ENCODE measurements around the gene DGKB.
"Not testable (repeated sequence)": the region's sequence is repeated elsewhere in the genome, so short reads cannot be mapped to it uniquely, and the experiment has no call there.

Gene DGKB

DNA sequence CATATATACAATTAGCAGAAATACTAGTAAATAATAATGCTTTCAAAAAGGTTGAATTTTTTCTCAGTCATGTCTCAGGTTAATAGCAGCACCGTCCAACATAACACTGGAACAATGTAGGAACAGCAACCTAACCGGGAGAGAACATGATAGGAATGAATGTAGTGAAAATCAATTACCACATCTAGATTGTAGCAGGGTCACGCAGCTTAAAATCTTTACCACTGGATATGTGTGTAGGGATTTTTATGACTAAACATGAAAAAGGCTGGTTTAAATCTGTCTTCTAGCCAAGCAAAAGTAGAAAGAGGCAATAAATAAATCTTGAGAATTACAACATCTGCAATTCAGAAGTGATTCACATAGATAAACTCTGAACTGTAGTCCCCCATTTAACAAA, 326.0 kb downstream of the DGKB start:
- DNase-seq = no peak

GRCh38 chr7:14570750-14571607, 331.6 kb downstream of the DGKB start:
- no peak for DNase-seq

- no peak for DNase-seq
Measured at GRCh38 chr7:14552060-14552459, 350.5 kb downstream of the DGKB start.

DNA sequence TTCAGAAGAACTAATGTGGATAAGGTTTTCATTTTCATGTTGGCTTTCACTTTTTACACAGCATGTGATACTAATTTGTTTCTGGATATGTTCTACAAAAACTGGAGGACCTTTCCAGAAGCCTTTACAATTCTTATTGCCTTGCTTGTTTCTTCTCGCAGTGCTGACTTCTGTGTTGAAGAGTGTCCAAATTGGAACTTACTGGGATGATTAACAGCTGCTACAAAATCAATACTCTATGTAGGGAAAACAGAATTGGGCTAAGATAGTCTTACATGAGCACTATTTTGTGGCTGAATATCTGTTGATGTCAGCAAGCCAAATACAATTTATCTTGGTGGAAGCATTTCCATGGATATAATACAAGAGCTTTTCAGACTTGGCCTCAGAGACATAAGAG, 351.2 kb downstream of the DGKB start:
- no peak for DNase-seq

GRCh38 chr7:14542624-14543023, 359.9 kb downstream of the DGKB start:
- DNase-seq = no peak

DNA sequence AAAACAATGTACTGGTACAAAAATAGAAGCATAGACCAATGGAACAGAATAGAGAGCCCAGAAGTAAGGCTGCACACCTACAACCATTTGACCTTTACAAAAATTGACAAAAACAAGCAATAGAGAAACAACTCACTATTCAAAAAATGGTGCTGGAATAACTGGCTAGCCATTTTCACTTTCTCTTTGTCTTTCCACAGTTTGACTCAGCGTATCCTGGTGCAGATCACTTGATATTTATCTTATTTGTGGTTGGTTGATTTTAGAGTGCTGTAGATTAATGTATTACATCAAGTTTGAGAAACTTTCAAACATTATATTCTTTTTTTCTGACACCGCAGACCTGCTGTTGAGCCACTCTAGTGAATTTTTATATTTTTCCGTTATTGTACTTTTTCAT, 381.4 kb downstream of the DGKB start:
- DNase-seq = no peak

DNA sequence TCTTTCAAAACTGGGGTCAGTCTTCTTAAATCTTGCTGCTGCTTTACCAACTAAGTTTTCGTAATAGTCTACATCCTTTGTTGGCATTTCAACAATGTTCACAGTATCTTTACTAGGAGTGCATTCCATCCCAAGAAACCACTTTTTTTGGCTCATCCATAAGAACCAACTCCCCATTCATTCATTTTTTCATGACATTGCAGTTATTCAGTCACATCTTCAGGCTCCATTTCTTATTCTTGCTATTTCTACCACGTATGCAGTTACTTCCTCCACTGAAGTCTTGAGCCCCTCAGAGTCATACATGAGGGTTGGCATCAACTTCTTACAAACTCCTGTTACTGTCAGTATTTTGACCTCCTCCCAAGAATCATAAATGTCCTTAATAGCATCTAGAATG, 392.3 kb downstream of the DGKB start:
- no peak for DNase-seq

- peak in 2 of 14 donors; percentile 3 to 79 for DNase-seq
Measured at GRCh38 chr7:14507617-14508016, 394.9 kb downstream of the DGKB start.

- DNase-seq = no peak
Measured at GRCh38 chr7:14505906-14506305, 396.6 kb downstream of the DGKB start.

DNA sequence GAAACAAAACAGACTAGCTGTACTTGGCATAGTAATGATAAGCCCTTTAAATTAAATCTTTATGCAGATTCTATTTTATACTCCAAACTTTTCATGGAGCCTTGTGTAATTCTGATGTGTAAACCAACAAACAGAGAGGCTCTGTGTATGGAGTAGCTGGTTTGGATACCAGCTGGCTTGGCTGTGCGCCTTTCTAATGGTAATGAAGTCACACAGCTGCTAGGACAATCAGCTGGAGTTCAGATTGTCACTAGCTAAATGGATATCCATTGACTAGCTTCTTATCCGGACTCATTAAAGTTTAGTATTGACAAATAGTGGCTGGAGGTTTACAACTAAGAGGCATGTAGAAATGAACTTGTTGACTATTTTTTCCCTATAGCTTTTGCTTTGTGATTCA, 398.4 kb downstream of the DGKB start:
- peak in 7 of 14 donors; percentile 1 to 4 (median 1) for DNase-seq

DNA sequence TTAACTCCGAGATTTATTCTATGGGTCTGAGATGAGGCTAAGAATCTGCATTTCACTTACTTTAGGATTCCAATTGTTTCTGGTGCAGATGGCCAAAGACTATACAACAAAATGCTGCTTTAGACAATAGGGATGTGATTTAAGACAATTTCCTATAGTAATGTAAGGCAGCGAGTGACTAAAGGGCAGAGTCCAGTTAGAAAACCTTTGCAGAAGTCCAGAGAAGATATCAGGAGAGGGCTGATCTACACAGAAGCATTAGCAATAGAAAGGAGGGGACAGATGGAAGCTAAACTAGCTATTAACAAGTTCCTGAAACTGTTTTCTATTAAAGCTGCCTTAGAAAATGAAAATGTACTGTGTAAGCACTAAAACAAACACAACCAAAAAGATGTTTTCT, 398.9 kb downstream of the DGKB start:
- no peak for DNase-seq

DNA sequence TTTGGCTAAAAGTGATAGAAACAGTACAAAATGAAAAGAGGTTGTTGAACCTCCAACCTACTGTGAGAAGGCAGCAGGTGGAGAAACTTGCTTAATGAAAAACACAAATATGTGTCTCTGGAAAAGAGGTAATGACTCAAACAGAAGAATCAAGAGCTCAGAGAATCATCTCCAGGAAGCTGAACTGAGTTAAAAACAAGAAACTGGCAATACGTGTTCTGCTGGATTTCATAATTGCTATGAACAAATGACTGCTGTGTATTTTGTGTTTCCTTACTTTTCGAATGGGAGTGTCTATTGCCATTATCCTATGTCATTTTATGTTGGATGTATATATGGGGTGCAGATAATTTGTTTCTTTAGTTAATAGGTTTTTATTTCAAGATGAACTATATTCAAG, 401.1 kb downstream of the DGKB start:
- no peak for DNase-seq

DNA sequence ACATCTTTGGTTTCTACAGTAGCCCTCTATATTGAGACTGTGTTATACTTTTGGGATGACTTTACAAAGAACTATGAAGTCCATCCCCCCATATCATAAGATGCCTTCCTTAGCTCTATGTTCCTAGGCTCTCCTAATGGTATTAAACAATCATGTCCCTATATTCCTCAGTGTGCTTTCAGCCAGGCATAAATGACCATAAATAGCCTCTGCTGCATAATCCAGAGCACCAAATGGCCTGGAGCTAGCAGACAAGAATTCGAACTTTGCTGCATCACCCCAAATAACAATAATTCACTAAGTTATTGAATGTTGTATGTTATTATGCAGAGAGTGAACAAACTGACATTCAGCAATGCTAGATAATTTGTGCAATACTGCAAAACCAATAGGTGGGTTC, 405.2 kb downstream of the DGKB start:
- no peak for DNase-seq

DNA sequence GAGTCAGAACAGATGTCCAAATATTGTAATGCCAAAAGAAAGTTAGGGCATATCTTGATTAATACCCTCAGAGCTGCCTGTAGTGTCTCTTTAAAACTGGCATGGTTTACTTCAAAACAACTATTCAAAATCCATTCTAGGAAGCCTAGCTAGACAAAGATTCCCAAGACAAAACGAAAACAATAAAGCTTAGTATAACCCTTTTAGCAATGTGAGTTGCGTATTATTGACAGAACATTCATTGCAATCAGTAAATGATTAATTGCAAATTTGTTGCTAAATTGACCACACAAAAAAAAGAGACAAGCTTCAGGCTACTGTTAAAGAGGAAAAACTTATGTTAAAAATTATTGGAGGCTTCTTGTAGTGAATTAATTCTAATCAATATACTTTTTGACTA, 406.9 kb downstream of the DGKB start:
- no peak for DNase-seq

GRCh38 chr7:14487701-14488395, 414.7 kb downstream of the DGKB start:
- no peak for DNase-seq

GRCh38 chr7:14483663-14484062, 418.9 kb downstream of the DGKB start:
- DNase-seq = no peak

- no peak for DNase-seq
Measured at GRCh38 chr7:14480281-14480680, 422.3 kb downstream of the DGKB start.

GRCh38 chr7:14478834-14479510, 423.6 kb downstream of the DGKB start:
- DNase-seq = no peak

DNA sequence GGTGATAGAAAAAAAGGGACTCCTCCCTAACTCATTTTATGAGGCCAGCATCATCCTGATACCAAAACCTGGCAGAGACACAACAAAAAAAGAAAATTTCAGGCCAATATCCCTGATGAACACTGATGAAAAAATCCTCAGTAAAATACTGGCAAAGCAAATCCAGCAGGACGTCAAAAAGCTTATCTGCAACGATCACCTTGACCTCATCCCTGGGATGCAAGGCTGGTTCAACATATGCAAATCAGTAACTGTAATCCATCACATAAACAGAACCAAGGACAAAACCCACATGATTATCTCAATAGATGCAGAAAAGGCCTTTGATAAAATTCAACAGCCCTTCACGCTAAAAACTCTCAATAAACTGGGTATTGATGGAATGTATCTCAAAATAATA, 440.8 kb downstream of the DGKB start:
- not testable (repeated sequence) for DNase-seq

DNA sequence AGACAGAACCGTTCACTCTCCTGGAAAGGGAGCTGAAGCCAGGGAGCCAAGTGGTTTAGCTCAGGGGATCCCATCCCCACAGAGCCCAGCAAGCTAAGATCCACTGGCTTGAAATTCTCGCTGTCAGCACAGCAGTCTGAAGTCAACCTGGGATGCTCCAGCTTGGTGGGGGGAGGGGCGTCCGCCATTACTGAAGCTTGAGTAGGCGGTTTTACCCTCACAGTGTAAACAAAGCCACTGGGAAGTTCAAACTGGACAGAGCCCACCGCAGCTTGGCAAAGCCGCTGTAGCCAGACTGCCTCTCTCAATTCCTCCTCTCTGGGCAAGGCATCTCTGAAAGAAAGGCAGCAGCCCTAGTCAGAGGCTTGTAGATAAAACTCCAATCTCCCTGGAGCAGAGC, 443.7 kb downstream of the DGKB start:
- not testable (repeated sequence) for DNase-seq

- DNase-seq = peak in 10 of 14 donors; percentile 1 to 75 (median 22)
Measured at GRCh38 chr7:14457568-14458453, 444.7 kb downstream of the DGKB start.

DNA sequence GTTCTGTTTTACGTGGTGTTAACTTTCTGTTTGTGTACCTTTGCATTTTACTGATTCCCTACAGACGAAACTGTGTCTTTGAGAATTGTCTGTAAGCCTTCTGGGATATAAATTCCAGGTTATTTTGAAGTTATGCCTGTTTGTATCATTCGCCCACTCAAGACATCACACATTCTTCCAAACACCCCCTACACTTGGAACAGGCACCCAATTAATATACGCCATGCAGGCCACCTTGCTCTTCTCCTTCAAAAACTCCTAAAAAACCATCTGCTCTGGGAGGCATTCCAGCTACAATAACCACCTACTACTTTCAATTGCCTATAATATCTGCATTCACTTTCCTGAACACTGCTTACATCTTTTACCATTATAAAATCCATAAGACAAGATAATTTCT, 453.3 kb downstream of the DGKB start:
- no peak for DNase-seq

Data from C1 segment of cervical spinal cord (tissue), 14 donors.